ENCODE measurements around the gene DOK6. TPM values are rescaled to one million over a fixed set of nuclear protein-coding genes. Genes with fewer than 3 reads are reported as not detected.

The DOK6 gene
- total RNA-seq, 1 experiment from 2014 or later, result not detected

- no peaks in the 10 kb centered on the region for H3K36me3 Mint-ChIP-seq (ENCODE audit: insufficient read depth, unreplicated experiment)
- CTCF ChIA-PET, result no interaction called here
- intact Hi-C loops (cut with micrococcal nuclease; ENCODE audit: unreplicated experiment), result no loop called here
- TF ChIP-seq CTCF (IDR thresholded peaks at IDR 0.05; ENCODE audit: unreplicated experiment), result no peak
- H3K27me3 Mint-ChIP-seq (ENCODE audit: unreplicated experiment), result no peaks in the 10 kb centered on the region
- no peaks in the 10 kb centered on the region for H3K4me1 Mint-ChIP-seq (ENCODE audit: low read depth, unreplicated experiment)
- no peaks in the 10 kb centered on the region for H3K9me3 Mint-ChIP-seq (ENCODE audit: low read depth, unreplicated experiment)
- no TSS peak for BruUV-seq (replicated peaks)
- no peak overlapping the region for H3K4me3 Mint-ChIP-seq (ENCODE audit: low read depth, unreplicated experiment)
- DNase-seq, result no peak
- no peak overlapping the region for H3K27ac Mint-ChIP-seq (ENCODE audit: unreplicated experiment)
These were observed 465.5 kb downstream of the DOK6 start for GRCh38 chr18:69866212-69866611.

GRCh38 chr18:69870736-69871135, 470.0 kb downstream of the DOK6 start:
- DNase-seq, result no peak

GRCh38 chr18:69871363-69871762, 470.7 kb downstream of the DOK6 start:
- no TSS peak for BruUV-seq (replicated peaks)
- no peaks in the 10 kb centered on the region for H3K9me3 Mint-ChIP-seq (ENCODE audit: low read depth, unreplicated experiment)
- DNase-seq, result no peak
- no peaks in the 10 kb centered on the region for H3K4me1 Mint-ChIP-seq (ENCODE audit: low read depth, unreplicated experiment)
- H3K27ac Mint-ChIP-seq (ENCODE audit: unreplicated experiment), result no peak overlapping the region
- H3K27me3 Mint-ChIP-seq (ENCODE audit: unreplicated experiment), result no peaks in the 10 kb centered on the region
- intact Hi-C loops (cut with micrococcal nuclease; ENCODE audit: unreplicated experiment), result no loop called here
- H3K4me3 Mint-ChIP-seq (ENCODE audit: low read depth, unreplicated experiment), result no peak overlapping the region
- CTCF ChIA-PET, result no interaction called here
- TF ChIP-seq CTCF (IDR thresholded peaks at IDR 0.05; ENCODE audit: unreplicated experiment), result no peak
- H3K36me3 Mint-ChIP-seq (ENCODE audit: insufficient read depth, unreplicated experiment), result no peaks in the 10 kb centered on the region

More at GRCh38 chr18:69870736-69871135, 470.0 kb downstream of the DOK6 start:
- CTCF ChIA-PET, result no interaction called here
- Mint-ChIP-seq H3K9me3 (ENCODE audit: low read depth, unreplicated experiment) (no peaks in the 10 kb centered on the region), H3K27me3 (ENCODE audit: unreplicated experiment) (no peaks in the 10 kb centered on the region), H3K4me1 (ENCODE audit: low read depth, unreplicated experiment) (no peaks in the 10 kb centered on the region), H3K27ac (ENCODE audit: unreplicated experiment) (no peak overlapping the region), H3K4me3 (ENCODE audit: low read depth, unreplicated experiment) (no peak overlapping the region), H3K36me3 (ENCODE audit: insufficient read depth, unreplicated experiment) (no peaks in the 10 kb centered on the region)
- BruUV-seq (replicated peaks), result no TSS peak
- no peak for TF ChIP-seq CTCF (IDR thresholded peaks at IDR 0.05; ENCODE audit: unreplicated experiment)
- intact Hi-C loops (cut with micrococcal nuclease; ENCODE audit: unreplicated experiment), result no loop called here

GRCh38 chr18:69872661-69873060, 472.0 kb downstream of the DOK6 start:
- CTCF ChIA-PET, result no interaction called here
- no peaks in the 10 kb centered on the region for H3K4me1 Mint-ChIP-seq (ENCODE audit: low read depth, unreplicated experiment)
- no peak overlapping the region for H3K27ac Mint-ChIP-seq (ENCODE audit: unreplicated experiment)
- intact Hi-C loops (cut with micrococcal nuclease; ENCODE audit: unreplicated experiment), result no loop called here
- H3K9me3 Mint-ChIP-seq (ENCODE audit: low read depth, unreplicated experiment), result no peaks in the 10 kb centered on the region
- H3K4me3 Mint-ChIP-seq (ENCODE audit: low read depth, unreplicated experiment), result no peak overlapping the region
- H3K27me3 Mint-ChIP-seq (ENCODE audit: unreplicated experiment), result no peaks in the 10 kb centered on the region
- no peak for TF ChIP-seq CTCF (IDR thresholded peaks at IDR 0.05; ENCODE audit: unreplicated experiment)
- BruUV-seq (replicated peaks), result no TSS peak
- DNase-seq, result no peak
- no peaks in the 10 kb centered on the region for H3K36me3 Mint-ChIP-seq (ENCODE audit: insufficient read depth, unreplicated experiment)

GRCh38 chr18:69874058-69874457, 473.4 kb downstream of the DOK6 start:
- H3K4me3 Mint-ChIP-seq (ENCODE audit: low read depth, unreplicated experiment), result no peak overlapping the region
- no peak for DNase-seq
- H3K27ac Mint-ChIP-seq (ENCODE audit: unreplicated experiment), result no peak overlapping the region
- no peaks in the 10 kb centered on the region for H3K27me3 Mint-ChIP-seq (ENCODE audit: unreplicated experiment)
- BruUV-seq (replicated peaks), result no TSS peak
- H3K9me3 Mint-ChIP-seq (ENCODE audit: low read depth, unreplicated experiment), result peaks cover 4% of the 10 kb centered on the region
- CTCF ChIA-PET, result no interaction called here
- no peak for TF ChIP-seq CTCF (IDR thresholded peaks at IDR 0.05; ENCODE audit: unreplicated experiment)
- no peaks in the 10 kb centered on the region for H3K4me1 Mint-ChIP-seq (ENCODE audit: low read depth, unreplicated experiment)
- H3K36me3 Mint-ChIP-seq (ENCODE audit: insufficient read depth, unreplicated experiment), result no peaks in the 10 kb centered on the region
- intact Hi-C loops (cut with micrococcal nuclease; ENCODE audit: unreplicated experiment), result no loop called here

All from Calu3 (cell line).